ENCODE data around the gene LARGE1. TPM values are rescaled to one million over a fixed set of nuclear protein-coding genes. Genes with fewer than 3 reads are reported as not detected.

The LARGE1 gene
- total RNA-seq, 3 donors from 2014 or later, result 23.6 to 27.8 (median 26.1) TPM

GRCh38 chr22:33779243-33779642 is 141.0 kb downstream of the LARGE1 start:
- intact Hi-C loops (cut with DNase I; ENCODE audit: low total_unique reads), result no loop called here
- Histone ChIP-seq H3K4me1 (no peaks in the 10 kb centered on the region), H3K36me3 (no peaks in the 10 kb centered on the region), H3K9me3 (no peaks in the 10 kb centered on the region), H3K4me3 (no peak overlapping the region), H3K27ac (no peak overlapping the region), H3K27me3 (no peaks in the 10 kb centered on the region)
- TF ChIP-seq, protein P1, sequence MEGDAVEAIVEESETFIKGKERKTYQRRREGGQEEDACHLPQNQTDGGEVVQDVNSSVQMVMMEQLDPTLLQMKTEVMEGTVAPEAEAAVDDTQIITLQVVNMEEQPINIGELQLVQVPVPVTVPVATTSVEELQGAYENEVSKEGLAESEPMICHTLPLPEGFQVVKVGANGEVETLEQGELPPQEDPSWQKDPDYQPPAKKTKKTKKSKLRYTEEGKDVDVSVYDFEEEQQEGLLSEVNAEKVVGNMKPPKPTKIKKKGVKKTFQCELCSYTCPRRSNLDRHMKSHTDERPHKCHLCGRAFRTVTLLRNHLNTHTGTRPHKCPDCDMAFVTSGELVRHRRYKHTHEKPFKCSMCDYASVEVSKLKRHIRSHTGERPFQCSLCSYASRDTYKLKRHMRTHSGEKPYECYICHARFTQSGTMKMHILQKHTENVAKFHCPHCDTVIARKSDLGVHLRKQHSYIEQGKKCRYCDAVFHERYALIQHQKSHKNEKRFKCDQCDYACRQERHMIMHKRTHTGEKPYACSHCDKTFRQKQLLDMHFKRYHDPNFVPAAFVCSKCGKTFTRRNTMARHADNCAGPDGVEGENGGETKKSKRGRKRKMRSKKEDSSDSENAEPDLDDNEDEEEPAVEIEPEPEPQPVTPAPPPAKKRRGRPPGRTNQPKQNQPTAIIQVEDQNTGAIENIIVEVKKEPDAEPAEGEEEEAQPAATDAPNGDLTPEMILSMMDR (IDR thresholded peaks at IDR 0.05), result no peak
- no peak for DNase-seq (ENCODE audit: low spot score in 2 of 2)

- no peak overlapping the region for H3K27ac ChIP-seq
- H3K9me3 ChIP-seq, result no peaks in the 10 kb centered on the region
- TF ChIP-seq POLR2AphosphoS5 (IDR thresholded peaks at IDR 0.05), result no peak
- TF ChIP-seq POLR2A (IDR thresholded peaks at IDR 0.05), result no peak
- TF ChIP-seq, protein P1 (IDR thresholded peaks at IDR 0.05), result no peak
- intact Hi-C loops (cut with DNase I; ENCODE audit: low total_unique reads), result no loop called here
- DNase-seq (ENCODE audit: low spot score in 2 of 2), result no peak
- H3K27me3 ChIP-seq, result no peaks in the 10 kb centered on the region
- H3K4me3 ChIP-seq, result no peak overlapping the region
- no peaks in the 10 kb centered on the region for H3K36me3 ChIP-seq
- H3K4me1 ChIP-seq, result no peaks in the 10 kb centered on the region
Observed at GRCh38 chr22:33776491-33776890, 143.8 kb downstream of the LARGE1 start.

- no peak overlapping the region for H3K4me3 ChIP-seq
- no peaks in the 10 kb centered on the region for H3K9me3 ChIP-seq
- TF ChIP-seq, protein P1 (IDR thresholded peaks at IDR 0.05), result no peak
- TF ChIP-seq POLR2AphosphoS5 (IDR thresholded peaks at IDR 0.05) (no peak), POLR2A (IDR thresholded peaks at IDR 0.05) (no peak)
- no peak for DNase-seq (ENCODE audit: low spot score in 2 of 2)
- intact Hi-C loops (cut with DNase I; ENCODE audit: low total_unique reads), result no loop called here
- no peaks in the 10 kb centered on the region for H3K36me3 ChIP-seq
- no peaks in the 10 kb centered on the region for H3K27me3 ChIP-seq
- H3K4me1 ChIP-seq, result no peaks in the 10 kb centered on the region
- no peak overlapping the region for H3K27ac ChIP-seq
Observed at GRCh38 chr22:33774781-33775180, 145.5 kb downstream of the LARGE1 start.

DNA sequence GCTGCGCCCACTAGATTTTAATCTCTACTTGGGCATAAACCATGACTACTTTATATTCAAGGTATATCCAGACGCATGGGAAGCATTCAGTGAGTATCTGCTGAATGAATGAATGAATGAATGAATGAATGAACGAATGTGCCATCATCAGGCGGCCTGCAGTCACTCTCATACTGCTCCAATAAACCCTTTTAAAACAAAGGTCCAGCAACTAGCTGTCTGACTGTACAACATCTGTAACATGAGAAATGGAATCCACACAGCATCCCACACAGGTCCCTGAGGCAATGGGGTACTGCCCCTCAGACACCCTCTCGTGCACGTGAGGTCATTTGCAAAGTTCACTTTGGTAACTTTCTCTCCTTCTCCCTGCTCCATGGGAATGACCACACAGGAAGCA is 147.5 kb downstream of the LARGE1 start:
- TF ChIP-seq, protein P1 (IDR thresholded peaks at IDR 0.05), result no peak
- TF ChIP-seq POLR2AphosphoS5 (IDR thresholded peaks at IDR 0.05) (no peak), POLR2A (IDR thresholded peaks at IDR 0.05) (no peak)
- H3K9me3 ChIP-seq, result no peaks in the 10 kb centered on the region
- H3K36me3 ChIP-seq, result no peaks in the 10 kb centered on the region
- no peak overlapping the region for H3K27ac ChIP-seq
- DNase-seq (ENCODE audit: low spot score in 2 of 2), result no peak
- H3K4me3 ChIP-seq, result no peak overlapping the region
- intact Hi-C loops (cut with DNase I; ENCODE audit: low total_unique reads), result no loop called here
- H3K4me1 ChIP-seq, result no peaks in the 10 kb centered on the region
- no peaks in the 10 kb centered on the region for H3K27me3 ChIP-seq

- H3K4me1 ChIP-seq, result no peaks in the 10 kb centered on the region
- no peak for DNase-seq (ENCODE audit: low spot score in 2 of 2)
- intact Hi-C loops (cut with DNase I; ENCODE audit: low total_unique reads), result no loop called here
- H3K27me3 ChIP-seq, result no peaks in the 10 kb centered on the region
- H3K36me3 ChIP-seq, result no peaks in the 10 kb centered on the region
- no peak overlapping the region for H3K27ac ChIP-seq
- H3K4me3 ChIP-seq, result no peak overlapping the region
- H3K9me3 ChIP-seq, result no peaks in the 10 kb centered on the region
- TF ChIP-seq POLR2AphosphoS5 (IDR thresholded peaks at IDR 0.05), result no peak
- TF ChIP-seq, protein P1 (IDR thresholded peaks at IDR 0.05), result no peak
- TF ChIP-seq POLR2A (IDR thresholded peaks at IDR 0.05), result no peak
Observed at GRCh38 chr22:33771136-33771535, 149.1 kb downstream of the LARGE1 start.
